Chondrocyte (in vitro differentiated cells): ENCODE results near the gene COL19A1. TPM values are rescaled to one million over a fixed set of nuclear protein-coding genes. Genes with fewer than 3 reads are reported as not detected.

Experiments used
- DNase-seq: peaks from one replicate; pipeline ENCODE4 v3.0.0; 2021; ENCODE audit warnings: mixed read lengths, low spot score
- H3K27ac Mint-ChIP-seq: one replicate; pipeline ENCODE4 v1.8.0; 2021; ENCODE audit warnings: mild to moderate bottlenecking, moderate library complexity, mixed read lengths; ENCODE audit not compliant: unreplicated experiment
- H3K27me3 Mint-ChIP-seq: 2 replicates; pipeline ENCODE4 v1.8.0; 2021; ENCODE audit warnings: low read depth, mixed read lengths
- H3K36me3 Mint-ChIP-seq: 2 replicates; pipeline ENCODE4 v1.8.0; 2021; ENCODE audit warnings: low read depth, mixed read lengths
- H3K4me1 Mint-ChIP-seq: 2 replicates; pipeline ENCODE4 v1.8.0; 2021; ENCODE audit warnings: low read depth, mild to moderate bottlenecking, mixed read lengths
- H3K4me3 Mint-ChIP-seq: one replicate; pipeline ENCODE4 v1.8.0; 2021; ENCODE audit warnings: mild to moderate bottlenecking, moderate library complexity, mixed read lengths; ENCODE audit not compliant: unreplicated experiment
- H3K9me3 Mint-ChIP-seq: 2 replicates; pipeline ENCODE4 v1.8.0; 2021; ENCODE audit warnings: low read depth, mixed read lengths
- CTCF ChIP-seq: fragments of 200-600 bp; sonication (generic); IDR thresholded peaks from 2 replicates; pipeline ENCODE4 v1.5.0; 2021; ENCODE audit warnings: antibody characterized with exemption, mild to moderate bottlenecking, moderate library complexity
- total RNA-seq: library from RNA; stranded (reverse); gene quantifications from 3 replicates; pipeline ENCODE4 v1.2.1, GENCODE V29; 2021

COL19A1 gene
- total RNA-seq, 1 donor from 2014 or later: 2.0 TPM

- H3K9me3 Mint-ChIP-seq: no peaks in the 10 kb centered on the region
- no peak for DNase-seq
- no peaks in the 10 kb centered on the region for H3K36me3 Mint-ChIP-seq
- H3K27me3 Mint-ChIP-seq: no peaks in the 10 kb centered on the region
- no peak overlapping the region for H3K27ac Mint-ChIP-seq
- peak; percentile 64 for TF ChIP-seq CTCF
- H3K4me3 Mint-ChIP-seq: no peak overlapping the region
- H3K4me1 Mint-ChIP-seq: peaks cover 6% of the 10 kb centered on the region
Observed at GRCh38 chr6:70103798-70104197, 237.4 kb downstream of the COL19A1 start.

- Mint-ChIP-seq H3K36me3 (no peaks in the 10 kb centered on the region), H3K27ac (no peak overlapping the region), H3K27me3 (peaks cover 4% of the 10 kb centered on the region), H3K4me1 (peaks cover 10% of the 10 kb centered on the region), H3K4me3 (no peak overlapping the region), H3K9me3 (no peaks in the 10 kb centered on the region)
- peak; percentile 97 for TF ChIP-seq CTCF
- no peak for DNase-seq
Observed at GRCh38 chr6:70107852-70108629, 241.7 kb downstream of the COL19A1 start.

DNA sequence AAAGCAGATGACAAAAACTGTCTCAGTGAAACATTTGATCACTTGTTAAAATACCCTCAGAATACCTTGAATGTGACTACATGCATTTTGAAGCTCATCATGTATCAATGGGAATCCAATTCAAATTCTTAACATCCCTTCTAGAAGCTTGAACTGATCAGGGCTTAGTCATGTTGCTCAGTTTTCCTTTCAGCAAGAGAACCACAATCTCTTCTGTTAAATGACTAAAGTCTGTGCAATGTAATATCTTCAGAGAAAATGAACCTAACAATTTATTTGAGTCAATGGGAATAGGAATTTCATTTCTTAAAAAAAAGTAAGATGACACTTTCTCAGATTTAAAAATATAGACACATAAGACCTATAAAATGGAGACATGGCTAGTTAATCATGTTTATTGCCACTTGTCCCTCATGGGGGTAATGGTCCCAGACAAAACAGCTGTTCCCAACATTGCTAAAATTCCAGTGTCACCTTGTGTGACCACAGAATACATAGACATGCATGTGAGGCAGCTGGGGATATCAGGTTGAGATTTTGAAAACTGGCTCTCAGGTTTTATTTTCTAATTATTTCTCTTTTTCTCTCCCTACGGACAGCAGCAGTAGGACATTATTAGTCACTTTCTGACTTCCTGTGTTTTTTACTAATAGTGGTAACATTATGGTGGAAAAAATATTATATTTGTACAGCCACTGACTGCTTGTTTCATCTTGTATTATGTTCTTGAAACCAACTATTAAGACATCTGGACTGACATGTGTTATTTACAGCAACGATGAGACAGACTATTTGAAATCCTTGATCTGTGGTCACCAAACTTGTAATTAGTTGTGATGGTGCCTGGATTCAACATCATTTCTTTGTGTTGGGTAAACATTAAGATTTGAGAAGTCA lies 244.0 kb downstream of the COL19A1 start:
- Mint-ChIP-seq H3K27ac (no peak overlapping the region), H3K9me3 (no peaks in the 10 kb centered on the region), H3K36me3 (no peaks in the 10 kb centered on the region), H3K4me1 (peaks cover 10% of the 10 kb centered on the region), H3K4me3 (no peak overlapping the region), H3K27me3 (peaks cover 4% of the 10 kb centered on the region)
- DNase-seq: no peak
- no peak for TF ChIP-seq CTCF

- no peak for TF ChIP-seq CTCF
- H3K27me3 Mint-ChIP-seq: peaks cover 6% of the 10 kb centered on the region
- DNase-seq: no peak
- H3K9me3 Mint-ChIP-seq: no peaks in the 10 kb centered on the region
- H3K4me3 Mint-ChIP-seq: no peak overlapping the region
- no peaks in the 10 kb centered on the region for H3K36me3 Mint-ChIP-seq
- H3K27ac Mint-ChIP-seq: no peak overlapping the region
- H3K4me1 Mint-ChIP-seq: peaks cover 10% of the 10 kb centered on the region
Observed at GRCh38 chr6:70111737-70112136, 245.4 kb downstream of the COL19A1 start.

- Mint-ChIP-seq H3K9me3 (no peaks in the 10 kb centered on the region), H3K36me3 (no peaks in the 10 kb centered on the region), H3K27me3 (peaks cover 10% of the 10 kb centered on the region), H3K4me1 (peaks cover 10% of the 10 kb centered on the region), H3K27ac (no peak overlapping the region), H3K4me3 (no peak overlapping the region)
- no peak for TF ChIP-seq CTCF
- no peak for DNase-seq
Observed at GRCh38 chr6:70112716-70113115, 246.4 kb downstream of the COL19A1 start.
